ENCODE measurements around the gene CRYBG1. TPM values are rescaled to one million over a fixed set of nuclear protein-coding genes. Genes with fewer than 3 reads are reported as not detected.

Gene CRYBG1
- total RNA-seq, 1 donor from 2014 or later, result 24.9 TPM

DNA sequence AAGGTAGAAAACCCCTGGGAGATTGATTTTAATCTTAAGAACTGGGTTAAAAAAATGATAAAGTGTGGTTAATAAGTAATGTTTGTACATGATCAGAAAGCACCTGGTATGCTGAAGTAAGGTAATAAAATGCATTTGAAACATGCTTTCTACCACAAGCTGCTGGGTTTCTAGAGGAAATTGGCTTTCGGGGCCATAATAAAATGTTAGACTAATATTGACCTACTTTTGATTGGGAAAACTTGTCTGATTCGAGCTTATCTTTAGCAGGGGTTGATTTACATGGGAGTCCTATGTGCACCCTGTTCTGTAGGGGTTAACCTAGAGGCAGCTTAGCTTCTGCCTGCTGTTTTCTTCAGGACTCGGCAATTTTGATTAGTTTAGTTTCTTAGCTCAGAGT is 50.5 kb downstream of the CRYBG1 start:
- no peak for DNase-seq
- Histone ChIP-seq H3K27ac (no peak overlapping the region), H3K9me3 (no peaks in the 10 kb centered on the region), H3K27me3 (no peaks in the 10 kb centered on the region), H3K36me3 (no peaks in the 10 kb centered on the region), H3K4me1 (no peaks in the 10 kb centered on the region), H3K4me3 (no peak overlapping the region)
- intact Hi-C loops (cut with DNase I), result no loop called here
- TF ChIP-seq CTCF (IDR thresholded peaks at IDR 0.05), result no peak
- ATAC-seq, result no peak

DNA sequence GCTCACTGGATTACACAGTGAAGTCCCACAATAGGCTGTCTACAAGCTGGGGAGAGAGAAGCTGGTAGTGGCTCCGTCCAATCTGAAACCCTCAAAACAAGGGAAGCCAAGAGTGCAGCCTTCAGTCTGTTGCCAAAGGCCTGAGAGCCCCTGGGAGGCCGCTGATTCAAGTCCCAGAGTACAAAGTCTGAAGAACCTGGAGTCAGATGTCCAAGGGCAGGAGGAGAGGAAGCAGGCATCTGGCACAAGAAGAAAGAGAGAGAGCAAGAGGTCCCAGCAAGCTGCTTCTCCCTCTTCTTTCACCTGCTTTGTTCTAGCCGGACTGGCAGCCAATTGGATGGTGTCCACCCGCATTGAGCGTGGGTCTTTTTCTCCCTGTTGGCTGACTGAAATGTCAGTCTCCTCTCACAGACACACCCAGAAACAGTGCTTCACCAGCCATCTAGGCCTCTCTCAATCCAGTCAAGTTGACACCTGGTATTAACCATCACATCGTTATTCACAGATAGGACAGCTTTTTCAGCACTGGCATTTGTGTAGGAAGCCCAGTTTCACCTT is 51.2 kb downstream of the CRYBG1 start:
- intact Hi-C loops (cut with DNase I), result no loop called here
- ATAC-seq (no peak), DNase-seq (no peak)

DNA sequence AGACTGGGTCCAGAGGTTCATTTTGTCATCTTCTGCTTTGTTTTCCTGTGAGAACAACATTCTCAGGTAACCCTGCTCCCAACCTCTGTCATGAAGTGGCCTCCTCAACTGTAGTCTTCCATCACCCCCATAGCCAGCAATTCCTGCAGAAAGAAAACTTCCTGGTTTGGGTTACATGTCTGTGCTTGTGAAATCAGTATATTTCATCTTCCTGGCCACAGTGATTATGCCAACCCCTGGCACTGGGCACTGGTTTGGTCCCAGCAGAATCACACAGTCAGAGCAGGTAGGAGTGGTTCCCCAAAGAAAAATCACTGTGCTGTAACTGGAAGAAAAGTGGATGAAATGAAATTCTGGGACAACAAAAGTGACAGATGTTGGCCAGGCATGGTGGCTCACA is 52.5 kb downstream of the CRYBG1 start:
- Histone ChIP-seq H3K4me1 (no peaks in the 10 kb centered on the region), H3K27me3 (no peaks in the 10 kb centered on the region), H3K4me3 (no peak overlapping the region), H3K27ac (no peak overlapping the region), H3K9me3 (no peaks in the 10 kb centered on the region), H3K36me3 (no peaks in the 10 kb centered on the region)
- intact Hi-C loops (cut with DNase I), result no loop called here
- DNase-seq (no peak), ATAC-seq (no peak)
- no peak for TF ChIP-seq CTCF (IDR thresholded peaks at IDR 0.05)

More for the DNA sequence above, 51.2 kb downstream of the CRYBG1 start:
- H3K4me3 ChIP-seq, result no peak overlapping the region
- no peaks in the 10 kb centered on the region for H3K36me3 ChIP-seq
- no peaks in the 10 kb centered on the region for H3K9me3 ChIP-seq
- no peak for TF ChIP-seq CTCF (IDR thresholded peaks at IDR 0.05)
- no peaks in the 10 kb centered on the region for H3K4me1 ChIP-seq
- H3K27ac ChIP-seq, result no peak overlapping the region
- no peaks in the 10 kb centered on the region for H3K27me3 ChIP-seq

DNA sequence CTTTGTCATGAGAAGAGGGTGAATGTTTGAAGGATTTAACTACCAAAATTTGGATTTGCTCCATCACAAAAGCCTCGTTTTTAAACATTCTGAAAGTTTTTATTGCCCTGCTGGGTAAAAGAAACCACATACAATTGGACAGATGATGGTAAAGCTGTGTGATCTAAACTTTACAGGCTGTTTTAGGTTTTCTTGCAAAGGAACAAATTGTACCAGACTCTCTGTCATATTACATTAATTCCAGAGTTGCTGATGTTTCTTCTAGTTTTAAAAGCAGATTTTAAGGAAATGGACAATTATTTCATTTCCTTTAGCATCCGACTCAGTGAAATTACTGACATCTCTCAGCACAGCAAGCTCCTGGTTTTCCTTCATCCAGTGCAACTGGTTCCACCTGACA is 53.2 kb downstream of the CRYBG1 start:
- DNase-seq (no peak), ATAC-seq (no peak)
- Histone ChIP-seq H3K9me3 (no peaks in the 10 kb centered on the region), H3K27me3 (no peaks in the 10 kb centered on the region), H3K27ac (no peak overlapping the region), H3K36me3 (no peaks in the 10 kb centered on the region), H3K4me1 (no peaks in the 10 kb centered on the region), H3K4me3 (no peak overlapping the region)
- intact Hi-C loops (cut with DNase I), result no loop called here
- no peak for TF ChIP-seq CTCF (IDR thresholded peaks at IDR 0.05)

DNA sequence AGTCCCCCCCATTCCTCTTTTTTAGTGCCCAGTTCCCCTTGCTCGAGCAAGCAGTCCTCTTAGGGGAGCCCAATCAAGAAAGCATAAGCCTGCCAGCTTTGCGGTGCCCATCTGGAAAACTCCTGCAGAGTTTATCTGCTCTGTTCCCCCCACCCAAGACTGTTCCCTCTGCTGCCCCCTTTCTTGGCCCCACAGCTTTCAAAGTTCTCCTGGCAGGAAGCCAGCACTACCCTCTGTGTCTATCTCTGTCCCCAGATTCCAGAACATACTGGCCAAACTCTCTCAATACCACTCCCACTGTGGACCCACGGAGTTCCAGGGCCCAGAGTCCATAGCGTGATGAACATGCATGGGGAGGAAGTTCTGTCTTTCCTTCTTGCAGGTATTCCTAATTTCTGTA is 55.4 kb downstream of the CRYBG1 start:
- H3K4me1 ChIP-seq, result no peaks in the 10 kb centered on the region
- no peaks in the 10 kb centered on the region for H3K27me3 ChIP-seq
- H3K9me3 ChIP-seq, result no peaks in the 10 kb centered on the region
- intact Hi-C loops (cut with DNase I), result no loop called here
- ATAC-seq (no peak), DNase-seq (no peak)
- no peak for TF ChIP-seq CTCF (IDR thresholded peaks at IDR 0.05)
- no peak overlapping the region for H3K27ac ChIP-seq
- no peak overlapping the region for H3K4me3 ChIP-seq
- H3K36me3 ChIP-seq, result no peaks in the 10 kb centered on the region

DNA sequence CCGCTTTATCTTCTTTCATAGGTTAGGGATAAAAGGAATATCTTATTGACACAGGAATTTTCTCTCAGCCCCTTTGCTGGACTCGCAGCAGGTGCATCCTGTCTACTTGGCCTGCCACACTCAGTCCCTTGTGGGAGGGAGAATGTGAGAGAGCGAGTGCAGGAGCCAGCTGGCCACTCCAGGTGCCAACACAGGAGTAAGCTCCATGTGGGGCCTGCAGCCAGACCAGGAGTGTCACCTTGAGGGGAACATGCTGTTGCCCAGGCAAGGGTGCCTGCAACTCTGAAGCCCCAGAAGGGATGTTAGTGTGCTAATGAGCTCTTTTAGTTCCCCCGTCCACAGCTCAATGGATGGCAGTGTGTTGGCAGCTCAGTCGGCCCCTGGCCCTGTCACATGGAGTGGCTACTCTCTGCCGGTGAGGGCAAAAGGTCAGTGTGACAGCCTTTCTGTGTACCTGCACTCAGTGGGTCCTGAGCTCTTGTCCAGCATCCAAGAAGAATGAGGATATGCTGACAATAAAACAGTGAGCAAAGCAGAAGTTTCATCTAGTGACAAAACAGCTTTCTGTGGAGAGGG is 57.1 kb downstream of the CRYBG1 start:
- TF ChIP-seq CTCF (IDR thresholded peaks at IDR 0.05), result no peak
- intact Hi-C loops (cut with DNase I), result no loop called here
- no peak for ATAC-seq

More for the DNA sequence above, 57.1 kb downstream of the CRYBG1 start:
- Histone ChIP-seq H3K4me1 (no peaks in the 10 kb centered on the region), H3K27me3 (no peaks in the 10 kb centered on the region), H3K4me3 (no peak overlapping the region), H3K36me3 (no peaks in the 10 kb centered on the region), H3K27ac (no peak overlapping the region), H3K9me3 (no peaks in the 10 kb centered on the region)
- no peak for DNase-seq

All from upper lobe of right lung (tissue), 1 donor.